Fibroblast of skin of right quadriceps (primary cell): ENCODE data around the gene IL36G.

Source experiments
- DNase-seq: peaks from one replicate; pipeline ENCODE4 v3.0.0-alpha.2; 2013

The IL36G gene

DNA sequence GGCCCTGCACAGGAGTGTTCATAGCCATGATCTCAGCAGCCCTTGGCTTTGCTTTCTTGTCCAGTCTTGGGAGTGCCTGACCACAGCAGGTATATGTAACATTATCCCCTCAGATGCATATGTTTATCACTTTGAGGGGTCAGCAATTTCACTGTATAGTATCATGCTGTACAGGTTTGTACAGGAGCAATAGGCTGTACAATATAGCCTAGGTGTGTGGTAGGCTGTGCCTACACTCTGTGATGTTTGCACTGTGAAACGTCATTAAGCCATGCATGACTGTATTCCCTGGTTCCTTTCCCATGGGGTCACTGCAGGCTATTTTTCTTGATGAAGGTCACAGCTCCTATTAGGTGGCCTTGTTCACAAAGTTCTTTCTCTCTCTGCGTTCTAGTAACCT lies 4.7 kb upstream of the IL36G start:
- DNase-seq, result no peak

DNA sequence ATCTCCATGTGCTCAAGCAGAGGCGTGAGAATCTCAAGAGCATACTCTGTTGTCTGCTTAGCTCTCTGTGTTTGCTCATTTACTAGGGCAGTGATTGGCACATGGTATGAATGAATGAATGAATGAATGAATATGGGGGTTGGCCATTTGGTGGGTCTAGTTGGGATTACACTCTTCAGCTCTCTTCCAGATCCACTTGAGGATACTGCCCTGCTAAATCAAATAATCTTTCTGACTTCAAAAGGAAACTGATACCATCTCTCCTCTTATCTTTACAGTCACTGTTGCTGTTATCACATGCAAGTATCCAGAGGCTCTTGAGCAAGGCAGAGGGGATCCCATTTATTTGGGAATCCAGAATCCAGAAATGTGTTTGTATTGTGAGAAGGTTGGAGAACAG lies 1.9 kb downstream of the IL36G start:
- DNase-seq, result no peak

DNA sequence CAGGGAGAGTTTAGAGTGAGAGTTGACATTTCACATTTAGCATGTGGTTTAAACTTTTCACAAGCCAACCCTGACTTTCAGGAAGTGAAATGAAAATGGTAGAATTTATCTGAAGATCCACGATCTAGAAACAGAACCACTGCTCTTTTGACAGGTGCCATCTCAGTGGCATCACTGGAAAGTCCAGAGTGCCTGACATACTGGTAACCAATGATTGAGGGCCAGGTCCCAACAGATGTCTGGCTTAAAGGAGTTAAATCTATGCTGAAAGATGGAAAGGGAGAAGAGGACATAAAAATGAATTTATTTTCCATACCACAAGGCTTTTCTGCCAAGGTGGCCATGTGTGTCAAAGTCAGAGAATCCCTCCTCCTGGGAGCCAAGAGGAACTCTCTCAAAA lies 2.7 kb downstream of the IL36G start:
- DNase-seq, result no peak

DNA sequence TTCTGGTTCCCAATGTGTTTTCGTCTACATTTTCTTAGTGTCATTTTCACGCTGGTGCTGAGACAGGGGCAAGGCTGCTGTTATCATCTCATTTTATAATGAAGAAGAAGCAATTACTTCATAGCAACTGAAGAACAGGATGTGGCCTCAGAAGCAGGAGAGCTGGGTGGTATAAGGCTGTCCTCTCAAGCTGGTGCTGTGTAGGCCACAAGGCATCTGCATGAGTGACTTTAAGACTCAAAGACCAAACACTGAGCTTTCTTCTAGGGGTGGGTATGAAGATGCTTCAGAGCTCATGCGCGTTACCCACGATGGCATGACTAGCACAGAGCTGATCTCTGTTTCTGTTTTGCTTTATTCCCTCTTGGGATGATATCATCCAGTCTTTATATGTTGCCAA lies 7.3 kb downstream of the IL36G start:
- no peak for DNase-seq

DNA sequence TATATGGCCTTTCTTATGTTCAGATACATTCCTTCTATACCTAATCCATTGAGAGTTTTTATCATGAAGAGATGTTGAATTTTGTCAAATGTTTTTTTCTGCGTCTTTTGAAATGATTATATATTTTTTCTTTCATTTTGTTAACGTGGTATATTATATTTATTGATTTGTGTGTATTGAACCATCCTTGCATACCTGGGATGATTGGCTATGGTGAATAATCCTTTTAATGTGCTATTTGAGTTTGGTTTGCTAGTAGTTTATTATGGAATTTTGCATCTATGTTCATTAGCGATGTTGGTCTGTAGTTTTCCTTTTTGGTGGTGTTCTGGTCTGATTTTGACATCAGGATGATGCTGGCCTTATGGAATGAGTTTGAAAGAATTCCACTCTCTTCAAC lies 11.8 kb downstream of the IL36G start:
- DNase-seq, result no peak

DNA sequence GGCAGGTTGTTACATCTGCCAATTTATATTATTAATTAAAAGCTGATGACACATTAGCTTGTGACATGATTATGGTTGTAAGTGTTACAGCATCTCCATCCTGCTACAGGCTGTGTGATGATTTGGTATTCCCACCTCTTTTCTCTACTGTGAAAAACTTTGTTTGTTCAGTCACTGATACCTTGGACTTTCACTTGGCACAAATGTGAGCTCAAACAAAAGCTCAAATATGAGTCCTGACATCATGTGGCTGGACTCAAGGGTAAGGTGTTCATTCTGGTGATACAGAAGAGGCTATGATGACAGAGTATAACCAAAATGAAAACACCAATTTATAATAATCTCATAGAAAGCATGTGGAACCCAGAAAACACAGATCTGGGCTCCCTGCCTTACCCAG lies 16.0 kb downstream of the IL36G start:
- DNase-seq, result no peak

DNA sequence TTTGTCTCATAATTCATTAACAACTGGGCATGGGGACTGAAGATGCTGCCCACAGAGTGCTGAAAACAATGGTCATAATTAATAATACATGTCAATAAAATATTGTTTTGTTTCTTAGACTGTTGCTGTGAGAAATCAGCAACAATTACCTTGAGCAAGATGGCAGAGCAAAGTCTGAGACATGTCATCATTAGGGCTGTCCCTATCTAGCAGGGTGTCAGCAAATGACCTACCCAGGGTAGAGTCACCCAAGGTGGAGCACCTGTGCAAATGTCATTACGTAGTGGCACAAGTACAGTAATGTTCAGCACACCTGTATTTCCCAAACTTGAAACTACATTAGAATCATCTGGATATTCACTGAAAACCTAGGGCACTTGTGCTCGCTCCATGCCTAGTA lies 16.8 kb downstream of the IL36G start:
- no peak for DNase-seq

DNA sequence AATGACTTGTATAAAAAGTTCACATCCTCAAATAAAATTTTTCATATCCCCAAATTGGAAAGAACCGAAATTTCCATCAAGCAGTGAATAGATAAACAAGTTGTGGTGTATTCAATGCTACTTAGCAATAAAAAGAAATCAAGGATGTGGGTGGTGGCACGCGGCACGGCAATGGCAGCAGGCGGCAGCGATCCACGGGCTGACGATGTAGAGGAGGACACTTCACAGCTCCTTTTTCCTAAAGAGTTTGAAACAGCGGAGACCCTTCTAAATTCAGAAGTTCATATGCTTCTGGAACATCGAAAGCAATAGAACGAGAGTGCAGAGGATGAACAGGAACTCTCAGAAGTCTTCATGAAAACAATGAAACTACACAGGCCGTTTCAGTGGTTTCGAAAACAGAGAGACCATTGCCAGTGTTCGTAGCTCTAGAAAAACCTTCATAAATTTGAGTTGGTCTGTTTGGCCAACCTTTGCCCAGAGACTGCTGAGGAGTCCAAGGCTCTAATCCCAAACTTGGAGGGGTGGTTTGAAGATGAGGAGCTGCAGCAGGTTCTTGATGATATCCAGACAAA lies 17.6 kb downstream of the IL36G start:
- no peak for DNase-seq

DNA sequence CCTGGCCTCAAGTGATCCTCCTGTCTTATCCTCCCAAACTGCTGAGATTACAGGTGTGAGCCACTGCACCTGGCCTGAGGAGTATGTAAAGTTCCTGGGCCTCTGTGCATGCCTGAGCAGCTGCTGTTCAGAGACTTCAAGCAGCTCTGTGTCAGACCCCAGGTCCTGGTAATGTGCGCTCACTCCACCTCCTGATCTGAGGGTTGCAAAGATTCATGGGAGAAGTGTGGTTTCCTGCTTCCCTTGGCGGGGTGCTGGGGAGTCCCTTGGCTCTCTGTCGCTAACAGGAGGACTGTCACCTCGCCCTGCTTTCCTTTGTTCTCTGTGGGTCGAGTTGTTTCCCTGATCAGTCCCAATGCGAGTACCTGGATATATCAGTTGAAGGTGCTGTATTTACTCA lies 18.8 kb downstream of the IL36G start:
- no peak for DNase-seq

DNA sequence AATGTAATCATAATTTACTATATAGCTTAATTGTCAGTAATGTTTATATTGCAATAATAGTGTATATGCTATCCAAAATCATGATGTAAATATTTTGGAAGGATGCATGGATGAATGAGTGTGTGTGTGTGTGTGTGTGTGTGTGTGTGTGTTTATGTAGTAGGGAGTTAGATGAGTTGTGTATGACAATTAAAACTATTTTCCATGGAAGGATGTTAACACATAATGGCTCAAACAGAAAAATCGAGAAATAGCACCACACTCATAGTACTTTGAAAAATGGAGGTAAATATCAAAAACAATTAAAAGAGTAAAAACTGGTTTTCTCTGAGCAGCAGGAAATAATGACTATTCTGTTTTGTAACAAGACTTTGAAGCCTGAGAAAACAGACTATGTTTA lies 19.3 kb downstream of the IL36G start:
- no peak for DNase-seq

DNA sequence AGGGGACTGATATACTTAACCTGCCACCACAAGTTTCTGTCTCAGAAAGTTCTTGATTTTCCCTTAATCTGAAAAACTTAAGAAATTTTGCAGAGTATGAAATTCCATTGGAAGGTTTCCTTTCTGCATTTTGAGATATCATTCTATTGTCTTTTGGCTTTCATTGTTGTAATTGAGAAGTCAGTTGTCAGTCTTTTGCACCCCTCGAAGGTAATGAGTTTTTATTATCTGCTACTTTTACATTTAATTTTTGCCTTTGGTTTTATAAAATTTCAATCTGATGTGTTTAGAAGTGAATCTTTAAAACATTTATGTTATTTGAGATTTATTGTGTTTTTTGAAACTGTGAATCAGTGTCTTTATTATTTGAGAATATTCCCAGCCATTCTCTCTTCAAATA lies 22.6 kb downstream of the IL36G start:
- no peak for DNase-seq

DNA sequence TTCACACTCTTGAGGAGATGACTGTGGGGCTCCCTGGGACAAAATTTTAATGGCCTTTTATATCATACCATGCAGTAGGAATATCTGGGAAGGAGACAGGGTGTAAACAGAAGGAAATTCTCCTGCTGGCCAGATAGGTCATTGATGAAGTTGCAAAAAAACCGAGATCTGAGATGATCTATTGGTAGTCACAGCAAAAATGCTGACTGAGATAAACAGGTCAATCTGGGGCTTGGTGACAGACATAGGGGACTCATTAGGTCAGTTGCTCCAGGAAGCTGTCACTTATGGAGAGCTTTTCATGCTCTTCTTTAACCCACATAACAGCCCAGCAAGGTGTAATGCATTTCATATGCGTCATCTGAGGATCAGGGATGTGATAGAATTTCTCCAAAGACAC lies 24.9 kb downstream of the IL36G start:
- DNase-seq, result no peak

DNA sequence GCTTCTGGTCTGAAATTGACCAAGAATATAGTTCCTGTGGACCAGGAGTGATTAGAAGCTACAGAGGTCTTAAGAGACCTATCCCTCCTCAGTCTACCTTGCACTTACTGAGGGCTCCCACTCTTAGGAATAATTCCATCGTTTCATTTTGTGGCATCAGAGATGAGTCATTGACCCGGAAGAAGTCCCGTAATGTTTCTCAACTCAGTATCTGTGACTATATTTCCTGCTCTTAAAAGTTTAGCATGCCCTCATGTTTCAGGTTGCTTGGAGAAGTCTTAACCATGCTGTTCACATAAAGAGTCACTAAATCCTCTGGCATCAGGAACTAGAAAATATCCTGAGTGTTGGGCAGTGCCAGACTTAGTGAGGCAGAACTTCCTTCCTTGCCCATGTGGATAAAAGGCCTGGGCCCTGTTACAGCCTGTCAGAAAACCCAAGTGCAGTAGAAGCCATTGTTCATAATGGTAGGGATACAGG lies 27.3 kb downstream of the IL36G start, which contains the start of gene IL36A:
IL36A (plus strand) TSS at position 430 of the 480 bp plus-strand sequence. CDS start 413 bp downstream, outside the sequence.
- DNase-seq, result no peak

DNA sequence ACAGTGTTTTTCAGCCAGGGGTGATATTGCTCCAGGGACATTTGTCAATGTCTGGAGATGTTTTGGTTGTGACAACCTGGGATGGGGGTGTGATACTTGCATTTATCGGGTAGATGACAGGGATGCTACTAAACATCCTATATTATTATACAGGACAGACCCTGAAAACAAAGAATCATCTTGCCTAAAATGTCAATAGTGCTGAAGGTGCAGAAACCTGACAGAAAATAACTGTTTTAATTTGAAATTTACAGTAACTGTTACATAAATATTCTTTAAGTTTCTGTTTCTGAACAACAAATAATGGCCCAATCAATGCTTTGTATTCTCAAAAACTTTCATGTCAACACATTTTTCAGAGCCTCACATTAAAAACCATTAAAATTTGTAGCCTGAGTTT lies 29.4 kb downstream of the IL36G start:
- no peak for DNase-seq

DNA sequence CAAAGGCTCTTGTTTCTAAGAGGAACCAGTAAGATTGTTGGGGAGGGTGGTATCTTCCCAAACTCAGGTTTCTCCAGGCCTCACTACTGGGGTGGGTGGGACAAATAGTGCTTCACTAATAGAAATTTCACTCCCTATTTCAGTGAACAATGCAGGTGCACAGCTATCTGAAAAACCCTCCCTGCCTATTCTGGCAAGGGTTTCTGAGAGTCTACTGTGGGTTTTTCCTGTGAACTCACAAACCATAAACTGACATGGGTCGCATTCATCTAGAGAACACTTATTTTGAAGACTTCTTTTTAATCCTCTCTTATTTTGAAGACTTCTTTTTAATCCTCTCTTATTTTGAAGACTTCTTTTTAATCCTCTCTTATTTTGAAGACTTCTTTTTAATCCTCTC lies 31.8 kb downstream of the IL36G start:
- DNase-seq, result no peak

DNA sequence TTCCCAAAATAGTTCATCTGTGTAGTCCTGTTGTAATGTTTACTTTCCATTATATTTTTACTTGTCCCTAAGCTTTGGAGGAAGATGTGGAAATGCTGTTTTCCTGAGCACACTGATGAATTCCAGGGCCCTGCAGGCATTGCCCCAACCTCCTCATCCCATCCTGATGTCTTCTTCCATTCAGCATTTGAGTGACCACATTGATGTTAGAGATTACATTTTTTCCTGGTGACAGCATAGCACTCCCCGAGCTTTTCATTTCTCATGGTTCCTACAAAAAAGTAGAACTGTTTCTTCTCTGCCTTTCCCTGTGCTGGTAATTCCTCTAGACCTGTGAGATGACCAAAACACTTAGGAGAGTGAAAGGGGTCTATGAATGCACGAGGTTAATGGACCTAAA lies 32.3 kb downstream of the IL36G start:
- peak; percentile 3 for DNase-seq

DNA sequence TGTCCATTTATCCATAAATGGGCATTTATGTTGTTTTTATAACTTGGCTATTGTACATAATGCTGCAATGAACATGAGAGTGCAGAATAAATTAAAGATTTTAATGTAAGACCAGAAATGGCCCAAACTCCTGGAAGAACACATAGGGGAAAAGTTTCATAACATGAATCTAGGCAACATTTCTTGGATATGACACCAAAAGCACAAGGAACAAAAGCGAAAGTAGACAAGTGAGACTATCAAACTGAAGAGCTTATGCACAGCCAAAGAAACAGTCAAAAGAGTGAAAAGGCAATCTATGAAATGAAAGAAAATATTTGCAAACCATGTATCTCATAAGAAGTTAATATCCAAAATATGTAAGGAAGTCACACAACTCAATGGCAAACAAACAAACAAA lies 33.3 kb downstream of the IL36G start:
- DNase-seq, result no peak

DNA sequence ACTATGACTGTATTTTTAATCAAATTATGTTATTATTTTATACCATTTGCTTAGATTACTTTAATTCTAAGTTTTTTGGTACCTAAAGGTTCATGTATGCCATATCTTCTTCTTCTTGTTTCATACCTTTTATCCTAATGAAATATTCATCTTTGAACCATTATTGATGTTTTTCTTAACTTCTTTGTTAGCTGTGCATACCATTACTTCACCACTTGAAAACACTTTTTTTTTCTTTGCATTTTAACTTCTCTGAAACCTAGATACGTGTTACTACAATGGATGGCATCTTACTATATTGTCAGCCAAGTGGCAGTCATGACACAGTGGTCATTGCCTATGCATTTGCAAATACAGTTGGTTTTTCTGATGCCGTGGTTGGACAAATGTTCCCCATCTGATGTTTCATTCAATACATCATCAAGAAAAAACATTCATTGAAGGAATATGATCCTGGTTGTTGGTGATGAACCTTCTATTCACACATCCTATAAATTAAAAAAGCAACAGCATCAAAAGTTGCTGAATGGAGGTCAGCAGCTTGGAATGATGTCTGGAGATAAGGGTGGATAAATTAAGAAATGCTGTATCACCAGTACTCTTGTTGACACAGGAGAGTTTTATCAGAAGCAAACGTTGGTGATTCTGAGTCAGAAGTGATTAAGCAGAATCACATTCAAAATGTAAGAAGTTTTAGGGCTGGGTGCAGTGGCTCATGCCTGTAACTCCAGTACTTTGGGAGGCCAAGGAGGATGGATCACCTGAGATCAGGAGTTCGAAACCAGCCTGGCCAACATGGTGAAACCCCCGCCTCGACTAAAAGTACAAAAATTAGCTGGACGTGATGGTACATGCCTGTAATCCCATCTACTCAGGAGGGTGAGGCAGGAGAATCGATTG lies 34.9 kb downstream of the IL36G start:
- no peak for DNase-seq

DNA sequence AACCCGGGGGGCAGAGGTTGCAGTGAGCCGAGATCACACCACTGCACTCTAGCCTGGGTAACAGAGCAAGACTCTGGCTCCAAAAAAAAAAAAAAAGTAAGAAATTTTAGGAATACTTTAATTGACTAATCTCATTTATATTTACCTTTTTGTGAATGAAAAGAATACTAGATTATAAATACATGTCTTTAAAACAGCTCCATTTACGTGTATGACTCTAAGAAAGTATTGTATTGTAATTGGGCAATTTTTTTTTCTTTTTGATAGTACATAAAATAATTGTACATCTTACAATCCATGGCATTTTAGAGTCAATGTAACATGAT lies 35.5 kb downstream of the IL36G start:
- no peak for DNase-seq

DNA sequence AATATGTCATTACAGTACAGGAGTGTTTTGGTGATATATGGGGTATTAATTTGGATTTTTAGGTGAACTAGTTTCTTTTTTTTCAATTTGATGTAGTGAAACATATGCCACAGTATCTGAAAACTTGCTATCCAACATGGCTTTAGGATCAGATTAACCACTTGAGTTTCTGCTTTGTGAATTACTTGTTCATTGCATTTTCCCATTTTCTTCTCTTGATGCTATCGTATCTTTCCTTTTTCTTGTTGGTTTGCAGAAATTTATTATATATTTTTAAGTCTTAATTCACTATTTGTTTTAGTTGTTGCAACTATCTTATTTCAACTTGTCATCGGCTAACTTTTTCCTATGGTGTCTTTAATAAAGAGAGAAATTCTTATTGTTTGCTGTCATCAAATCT lies 36.3 kb downstream of the IL36G start:
- no peak for DNase-seq

DNA sequence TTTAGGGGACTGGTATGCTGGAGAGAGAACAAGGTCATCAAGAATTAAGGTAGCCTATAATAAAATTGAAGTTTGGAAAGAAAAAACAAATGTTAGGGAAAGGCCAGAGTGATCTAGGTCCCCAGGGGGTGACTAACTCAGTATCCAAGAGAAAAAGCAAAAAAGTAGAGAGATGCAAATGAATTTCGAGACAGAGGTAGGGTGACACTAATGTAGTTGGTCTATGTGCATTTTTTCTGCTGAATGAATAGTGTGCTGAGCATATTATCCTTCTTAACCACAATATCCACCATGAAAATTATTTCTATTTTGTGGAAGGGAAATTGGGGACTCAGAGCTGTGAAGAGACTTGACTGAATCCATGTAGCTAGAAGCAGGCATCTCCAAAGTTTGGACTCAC lies 37.2 kb downstream of the IL36G start:
- DNase-seq, result no peak

DNA sequence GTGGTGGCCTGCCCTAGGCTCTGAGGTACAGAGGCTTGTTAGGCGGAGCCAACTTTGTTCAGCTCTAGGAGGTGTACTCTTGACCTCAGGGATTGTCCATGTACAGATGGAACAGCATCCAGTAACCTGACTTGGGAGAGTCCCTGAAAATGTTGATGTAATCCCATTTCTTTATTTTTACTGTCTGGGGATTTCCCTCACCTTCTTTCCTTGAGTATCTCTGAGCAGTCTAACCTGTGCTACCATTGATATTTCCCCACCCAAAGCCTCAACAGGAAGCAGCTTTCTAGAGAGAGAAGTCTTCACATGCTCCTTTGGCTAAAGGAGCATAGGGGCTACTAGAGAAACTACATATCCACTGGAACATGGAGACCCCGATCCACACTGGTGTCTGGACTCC lies 37.8 kb downstream of the IL36G start:
- no peak for DNase-seq

DNA sequence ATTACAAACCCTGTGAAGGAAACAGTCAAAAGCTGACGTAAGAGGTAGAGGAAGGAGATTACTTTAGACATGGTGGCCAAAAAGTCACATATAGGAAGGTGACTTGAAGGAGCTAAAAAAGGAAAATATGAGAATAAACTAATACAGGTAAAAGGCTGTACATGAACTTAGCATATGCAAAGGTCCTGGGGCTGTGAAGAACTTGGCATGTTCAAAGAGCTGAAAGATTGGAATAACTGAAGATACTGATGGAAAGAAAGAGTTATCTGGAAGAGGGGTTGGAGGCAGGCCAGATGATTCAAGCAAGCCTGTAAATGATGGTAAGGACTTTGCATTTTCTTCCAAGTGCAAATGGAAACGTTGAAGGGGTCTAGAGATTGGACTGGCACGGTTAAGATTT lies 40.7 kb downstream of the IL36G start:
- DNase-seq, result no peak

DNA sequence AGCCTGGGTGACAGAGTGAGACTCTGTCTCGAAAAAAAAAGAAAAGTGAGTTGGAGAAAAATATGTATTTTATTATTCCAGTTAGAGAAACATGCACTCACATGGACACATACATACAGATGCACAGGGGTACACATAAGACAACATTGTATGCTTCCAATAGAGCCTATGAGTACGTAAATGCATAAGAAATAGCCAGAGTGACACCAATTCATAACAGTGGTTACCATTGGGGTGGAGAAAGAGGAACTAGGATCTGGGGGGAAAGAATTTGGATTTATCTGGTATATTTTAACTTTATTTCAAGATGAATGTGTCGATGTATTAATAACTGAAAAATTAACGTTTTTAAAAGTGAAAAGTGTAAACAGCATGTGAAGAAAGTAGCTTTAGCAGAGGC lies 43.5 kb downstream of the IL36G start:
- no peak for DNase-seq

DNA sequence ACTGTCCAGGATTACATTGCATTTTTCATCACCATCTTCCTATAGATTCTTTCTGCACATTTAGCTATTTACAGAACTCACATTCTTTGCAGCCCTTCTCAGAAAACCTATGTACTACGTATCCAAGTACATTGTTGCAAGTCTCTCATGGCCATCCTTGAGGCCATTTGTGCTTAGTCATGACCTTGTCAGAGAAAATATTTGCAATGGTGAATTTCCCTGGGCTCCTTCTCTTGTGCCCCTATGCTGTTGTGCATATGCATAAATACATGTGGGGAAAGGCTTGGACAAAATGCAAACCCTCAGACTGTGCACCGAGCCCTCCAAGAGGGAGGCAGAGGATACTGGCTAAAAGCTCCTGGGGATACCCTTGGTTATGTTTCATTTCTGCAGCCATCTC lies 47.0 kb downstream of the IL36G start:
- DNase-seq, result no peak
